ENCODE data around the gene STARD5. TPM values are rescaled to one million over a fixed set of nuclear protein-coding genes. Genes with fewer than 3 reads are reported as not detected.

Gene STARD5
- total RNA-seq, 1 donor from 2014 or later: 5.5 TPM

DNA sequence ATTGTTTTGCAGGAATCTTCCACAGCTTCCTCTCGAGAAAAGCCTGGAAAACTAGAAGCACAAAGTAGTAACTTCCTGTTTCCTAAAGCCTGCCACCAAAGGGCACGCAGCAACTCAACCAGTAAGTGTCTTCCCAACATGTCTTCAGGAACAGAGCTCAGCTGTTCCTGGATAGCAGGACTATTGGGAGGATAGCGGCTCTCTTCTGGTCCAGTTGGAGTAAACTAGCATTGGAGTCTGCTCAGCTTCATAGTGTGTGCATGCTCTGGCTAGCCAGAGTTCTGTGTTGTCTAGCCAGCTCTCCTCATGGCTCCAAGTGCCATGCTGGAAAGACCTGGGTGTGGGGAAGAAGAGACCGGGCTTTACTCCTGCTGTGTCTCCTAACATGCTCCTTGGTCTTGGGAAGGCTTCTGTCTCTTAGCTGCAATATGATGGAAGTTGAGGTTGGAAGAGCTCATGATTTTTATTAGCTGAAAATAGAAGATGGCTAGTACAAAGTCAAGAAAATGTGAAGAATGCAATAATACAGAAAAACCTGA is 64.1 kb downstream of the STARD5 start:
- Histone ChIP-seq H3K9ac (ENCODE audit: low read length) (no peak overlapping the region), H4K20me1 (ENCODE audit: insufficient read depth, low read length) (no peaks in the 10 kb centered on the region), H3K4me1 (ENCODE audit: insufficient read depth, low read length) (no peaks in the 10 kb centered on the region), H3K9me3 (ENCODE audit: insufficient read depth, low read depth, low read length) (no peaks in the 10 kb centered on the region), H3K4me3 (ENCODE audit: insufficient read depth, low read depth, low read length) (no peak overlapping the region), H2AFZ (ENCODE audit: low read depth, low read length) (no peak overlapping the region), H3K27ac (ENCODE audit: low read depth, low read length) (no peak overlapping the region), H3K79me2 (ENCODE audit: insufficient read depth, low read length) (no peaks in the 10 kb centered on the region), H3K36me3 (ENCODE audit: insufficient read depth, low read length) (no peaks in the 10 kb centered on the region), H3K27me3 (ENCODE audit: insufficient read depth, low read length) (peaks cover 13% of the 10 kb centered on the region), H3K4me2 (ENCODE audit: low read length) (no peak overlapping the region)
- Mint-ChIP-seq H3K27ac (ENCODE audit: unreplicated experiment) (no peak overlapping the region), H3K9me3 (ENCODE audit: unreplicated experiment) (no peaks in the 10 kb centered on the region), H3K4me3 (ENCODE audit: unreplicated experiment) (no peak overlapping the region), H3K36me3 (ENCODE audit: low read depth, unreplicated experiment) (no peaks in the 10 kb centered on the region), H3K4me1 (ENCODE audit: low read depth, unreplicated experiment) (peaks cover 13% of the 10 kb centered on the region), H3K27me3 (ENCODE audit: low read depth, unreplicated experiment) (peaks cover 5% of the 10 kb centered on the region)
- DNase-seq (ENCODE audit: low read depth) (no peak), FAIRE-seq (no peak)
- TF ChIP-seq EZH2 (IDR thresholded peaks at IDR 0.05; ENCODE audit: insufficient read depth, low read length): no peak
- TF ChIP-seq, protein P1, sequence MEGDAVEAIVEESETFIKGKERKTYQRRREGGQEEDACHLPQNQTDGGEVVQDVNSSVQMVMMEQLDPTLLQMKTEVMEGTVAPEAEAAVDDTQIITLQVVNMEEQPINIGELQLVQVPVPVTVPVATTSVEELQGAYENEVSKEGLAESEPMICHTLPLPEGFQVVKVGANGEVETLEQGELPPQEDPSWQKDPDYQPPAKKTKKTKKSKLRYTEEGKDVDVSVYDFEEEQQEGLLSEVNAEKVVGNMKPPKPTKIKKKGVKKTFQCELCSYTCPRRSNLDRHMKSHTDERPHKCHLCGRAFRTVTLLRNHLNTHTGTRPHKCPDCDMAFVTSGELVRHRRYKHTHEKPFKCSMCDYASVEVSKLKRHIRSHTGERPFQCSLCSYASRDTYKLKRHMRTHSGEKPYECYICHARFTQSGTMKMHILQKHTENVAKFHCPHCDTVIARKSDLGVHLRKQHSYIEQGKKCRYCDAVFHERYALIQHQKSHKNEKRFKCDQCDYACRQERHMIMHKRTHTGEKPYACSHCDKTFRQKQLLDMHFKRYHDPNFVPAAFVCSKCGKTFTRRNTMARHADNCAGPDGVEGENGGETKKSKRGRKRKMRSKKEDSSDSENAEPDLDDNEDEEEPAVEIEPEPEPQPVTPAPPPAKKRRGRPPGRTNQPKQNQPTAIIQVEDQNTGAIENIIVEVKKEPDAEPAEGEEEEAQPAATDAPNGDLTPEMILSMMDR (IDR thresholded peaks at IDR 0.05; ENCODE audit: insufficient read depth, low read depth, low read length): no peak

Other genes starting within 250 kb of the STARD5 start
- gene CFAP161, start 189.9 kb downstream of the STARD5 start, total RNA-seq: 0.27 TPM in 1 of 2 replicates, not detected in the other
- gene IL16, start 127.3 kb downstream of the STARD5 start, total RNA-seq: 0.24 and 0.36 TPM in 2 replicates
- gene TMC3, start 50.1 kb upstream of the STARD5 start, total RNA-seq: 0.22 and 0.52 TPM in 2 replicates

Measured in astrocyte (in vitro differentiated cells and primary cell).